ENCODE data around the gene EOLA2.
"Not testable (repeated sequence)": the region's sequence is repeated elsewhere in the genome, so short reads cannot be mapped to it uniquely, and the experiment has no call there.

The EOLA2 gene

DNA sequence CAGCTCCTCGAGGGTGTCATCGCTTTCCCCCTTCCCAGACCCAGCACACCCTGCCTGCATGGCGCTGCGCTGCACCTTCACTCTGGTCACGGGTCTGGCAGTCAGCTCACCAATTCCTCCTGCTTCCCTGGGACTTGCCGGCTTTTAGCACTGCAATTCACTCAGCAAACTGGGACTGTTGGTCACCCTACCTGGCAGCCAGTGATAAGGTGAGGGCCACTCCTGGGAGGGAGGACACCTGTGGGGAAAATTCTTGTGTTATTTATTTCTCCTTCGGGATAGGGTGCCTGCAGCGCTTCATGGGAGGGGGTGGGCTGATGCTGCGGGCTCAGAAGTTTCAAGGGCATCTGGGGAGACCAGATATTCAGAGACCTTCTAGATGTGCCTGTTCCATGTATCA lies 7.5 kb upstream of the EOLA2 start:
- not testable (repeated sequence) for ATAC-seq

DNA sequence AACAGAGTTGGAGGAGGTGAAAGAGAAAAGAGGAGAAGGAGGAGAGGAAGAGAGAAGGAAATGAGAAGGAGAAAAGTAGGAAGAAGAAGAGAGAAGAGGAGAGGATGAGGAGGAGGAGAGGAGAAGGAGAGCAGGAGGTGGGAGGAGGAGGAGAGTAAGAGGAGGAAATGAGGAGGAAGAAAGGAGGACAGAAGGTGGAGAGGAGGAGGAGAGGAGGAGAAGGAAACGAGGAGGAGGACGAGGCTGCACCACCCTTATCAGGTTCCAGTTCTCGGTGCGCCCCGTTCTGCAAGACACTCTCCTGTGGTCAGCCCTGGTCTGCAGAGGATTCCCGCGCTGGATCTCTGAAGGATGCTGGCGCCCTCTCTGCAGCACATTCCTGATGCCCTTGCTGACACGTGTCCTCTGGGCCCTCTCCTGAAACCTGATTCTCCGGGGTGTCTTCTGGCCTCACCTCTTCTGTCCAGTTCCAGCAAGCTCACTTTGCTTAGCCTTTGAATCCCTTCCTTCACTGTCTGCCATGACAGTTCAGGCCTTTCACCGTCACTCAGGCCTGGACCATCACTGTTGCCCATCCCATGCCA lies 6.9 kb upstream of the EOLA2 start:
- ATAC-seq = not testable (repeated sequence)

DNA sequence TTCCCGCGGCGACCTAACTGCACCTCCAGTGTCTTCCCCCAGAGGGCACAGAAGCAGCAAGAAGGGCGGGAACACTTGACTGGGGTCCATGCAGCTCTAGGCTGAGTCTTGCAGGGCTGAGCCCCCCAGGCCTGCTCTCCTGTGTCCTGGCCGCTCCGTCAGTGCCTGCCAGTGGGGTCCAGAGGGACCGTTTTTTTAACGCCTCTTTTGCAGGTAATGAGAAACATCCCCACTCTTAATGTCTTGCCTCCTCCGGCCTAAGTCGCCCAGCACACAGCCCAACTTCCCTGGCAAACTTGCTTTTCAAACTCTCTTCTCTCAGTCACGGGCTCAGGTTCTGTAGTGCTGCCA lies 2.4 kb upstream of the EOLA2 start:
- not testable (repeated sequence) for ATAC-seq

DNA sequence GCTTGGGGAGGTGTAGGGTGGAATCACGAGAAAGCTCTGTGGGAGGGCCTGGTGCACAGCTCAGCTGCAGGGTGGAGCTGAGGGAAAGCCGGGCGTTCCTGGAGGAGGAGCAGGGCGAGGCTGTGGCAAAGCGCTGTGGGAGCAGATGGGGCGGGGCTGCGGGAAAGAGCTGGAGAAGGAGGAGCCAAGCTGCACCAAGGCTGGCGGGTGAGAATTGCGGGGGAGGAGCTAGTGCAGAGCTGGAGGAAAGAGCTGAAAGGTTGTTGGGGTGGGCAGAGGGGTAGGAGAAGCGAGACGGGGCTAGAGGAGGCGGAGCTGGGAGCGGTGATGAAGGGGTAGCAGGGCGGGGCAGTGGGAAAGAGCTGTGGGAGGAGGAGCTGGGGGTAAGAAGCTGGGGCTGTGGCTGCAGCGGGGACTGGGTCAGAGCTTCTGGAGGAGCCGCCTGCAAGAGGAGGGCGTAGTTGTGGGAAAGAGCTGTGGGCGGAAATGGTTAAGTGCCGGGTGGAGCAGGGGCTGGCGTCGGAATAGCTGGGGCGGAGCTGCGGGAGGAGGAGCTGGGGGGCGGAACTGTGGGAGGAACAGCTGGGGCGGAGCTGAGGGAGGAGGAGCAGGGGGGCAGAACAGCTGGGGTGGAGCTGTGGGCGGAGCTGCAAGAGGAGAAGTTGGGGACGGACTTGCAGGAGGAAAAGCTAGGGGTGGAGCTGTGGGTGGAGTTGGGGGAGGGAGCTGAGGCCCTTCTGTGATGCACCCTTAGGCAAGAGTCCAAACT lies 1.8 kb upstream of the EOLA2 start:
- ATAC-seq = peak; percentile 83
- TF ChIP-seq TCF4 (CRISPR knock-in tag; IDR thresholded peaks at IDR 0.05; ENCODE audit: borderline replicate concordance) (no peak), ZFP3 (CRISPR knock-in tag; IDR thresholded peaks at IDR 0.05) (no peak), RARB (CRISPR knock-in tag; IDR thresholded peaks at IDR 0.05) (no peak), ZNF8 (CRISPR knock-in tag; IDR thresholded peaks at IDR 0.05) (no peak), CSDC2 (CRISPR knock-in tag; IDR thresholded peaks at IDR 0.05) (no peak), SNAI2 (CRISPR knock-in tag; IDR thresholded peaks at IDR 0.05) (no peak), ZFP30 (CRISPR knock-in tag; IDR thresholded peaks at IDR 0.05) (no peak), ESRRG (CRISPR knock-in tag; IDR thresholded peaks at IDR 0.05) (no peak), ARNTL (CRISPR knock-in tag; IDR thresholded peaks at IDR 0.05; ENCODE audit: borderline replicate concordance, low read depth) (no peak), PPARA (CRISPR knock-in tag; IDR thresholded peaks at IDR 0.05; ENCODE audit: borderline replicate concordance) (no peak)
- TF ChIP-seq, protein P1, sequence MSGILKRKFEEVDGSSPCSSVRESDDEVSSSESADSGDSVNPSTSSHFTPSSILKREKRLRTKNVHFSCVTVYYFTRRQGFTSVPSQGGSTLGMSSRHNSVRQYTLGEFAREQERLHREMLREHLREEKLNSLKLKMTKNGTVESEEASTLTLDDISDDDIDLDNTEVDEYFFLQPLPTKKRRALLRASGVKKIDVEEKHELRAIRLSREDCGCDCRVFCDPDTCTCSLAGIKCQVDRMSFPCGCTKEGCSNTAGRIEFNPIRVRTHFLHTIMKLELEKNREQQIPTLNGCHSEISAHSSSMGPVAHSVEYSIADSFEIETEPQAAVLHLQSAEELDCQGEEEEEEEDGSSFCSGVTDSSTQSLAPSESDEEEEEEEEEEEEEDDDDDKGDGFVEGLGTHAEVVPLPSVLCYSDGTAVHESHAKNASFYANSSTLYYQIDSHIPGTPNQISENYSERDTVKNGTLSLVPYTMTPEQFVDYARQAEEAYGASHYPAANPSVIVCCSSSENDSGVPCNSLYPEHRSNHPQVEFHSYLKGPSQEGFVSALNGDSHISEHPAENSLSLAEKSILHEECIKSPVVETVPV (CRISPR knock-in tag; IDR thresholded peaks at IDR 0.05) = no peak
- TF ChIP-seq, protein P2, sequence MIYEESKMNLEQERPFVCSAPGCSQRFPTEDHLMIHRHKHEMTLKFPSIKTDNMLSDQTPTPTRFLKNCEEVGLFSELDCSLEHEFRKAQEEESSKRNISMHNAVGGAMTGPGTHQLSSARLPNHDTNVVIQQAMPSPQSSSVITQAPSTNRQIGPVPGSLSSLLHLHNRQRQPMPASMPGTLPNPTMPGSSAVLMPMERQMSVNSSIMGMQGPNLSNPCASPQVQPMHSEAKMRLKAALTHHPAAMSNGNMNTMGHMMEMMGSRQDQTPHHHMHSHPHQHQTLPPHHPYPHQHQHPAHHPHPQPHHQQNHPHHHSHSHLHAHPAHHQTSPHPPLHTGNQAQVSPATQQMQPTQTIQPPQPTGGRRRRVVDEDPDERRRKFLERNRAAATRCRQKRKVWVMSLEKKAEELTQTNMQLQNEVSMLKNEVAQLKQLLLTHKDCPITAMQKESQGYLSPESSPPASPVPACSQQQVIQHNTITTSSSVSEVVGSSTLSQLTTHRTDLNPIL (CRISPR knock-in tag; IDR thresholded peaks at IDR 0.05; ENCODE audit: low read depth) = no peak

DNA sequence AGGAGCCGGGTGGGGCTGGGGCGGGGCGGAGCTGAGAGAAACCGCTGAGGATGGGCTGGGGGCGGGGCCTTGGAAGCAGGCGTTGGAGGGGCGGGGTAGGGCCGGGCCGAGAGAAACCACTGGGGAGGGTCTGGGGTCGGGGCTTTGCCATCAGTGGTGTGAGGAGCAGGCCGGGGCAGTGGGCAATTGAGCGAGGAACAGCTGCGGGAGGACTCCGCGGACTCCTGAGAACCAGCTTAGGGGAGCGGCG lies 1.3 kb upstream of the EOLA2 start:
- peak; percentile 53 for ATAC-seq
- no peak for TF ChIP-seq ARNTL (CRISPR knock-in tag; IDR thresholded peaks at IDR 0.05; ENCODE audit: borderline replicate concordance, low read depth)
- no peak for TF ChIP-seq ZFP3 (CRISPR knock-in tag; IDR thresholded peaks at IDR 0.05)
- TF ChIP-seq, protein P1 (CRISPR knock-in tag; IDR thresholded peaks at IDR 0.05) = no peak
- TF ChIP-seq TCF4 (CRISPR knock-in tag; IDR thresholded peaks at IDR 0.05; ENCODE audit: borderline replicate concordance) = no peak
- no peak for TF ChIP-seq ISL1 (CRISPR knock-in tag; IDR thresholded peaks at IDR 0.05)
- TF ChIP-seq SNAI2 (CRISPR knock-in tag; IDR thresholded peaks at IDR 0.05) = no peak
- TF ChIP-seq ZNF8 (CRISPR knock-in tag; IDR thresholded peaks at IDR 0.05) = no peak
- TF ChIP-seq CSDC2 (CRISPR knock-in tag; IDR thresholded peaks at IDR 0.05) = no peak
- no peak for TF ChIP-seq ESRRG (CRISPR knock-in tag; IDR thresholded peaks at IDR 0.05)
- TF ChIP-seq ZNF70 (CRISPR knock-in tag; IDR thresholded peaks at IDR 0.05) = no peak
- TF ChIP-seq GLIS3 (CRISPR knock-in tag; IDR thresholded peaks at IDR 0.05) = no peak
- TF ChIP-seq ZC3H10 (CRISPR knock-in tag; IDR thresholded peaks at IDR 0.05) = no peak
- no peak for TF ChIP-seq TOX (CRISPR knock-in tag; IDR thresholded peaks at IDR 0.05; ENCODE audit: borderline replicate concordance)
- no peak for TF ChIP-seq BACH2 (CRISPR knock-in tag; IDR thresholded peaks at IDR 0.05; ENCODE audit: borderline replicate concordance)
- TF ChIP-seq, protein P3, sequence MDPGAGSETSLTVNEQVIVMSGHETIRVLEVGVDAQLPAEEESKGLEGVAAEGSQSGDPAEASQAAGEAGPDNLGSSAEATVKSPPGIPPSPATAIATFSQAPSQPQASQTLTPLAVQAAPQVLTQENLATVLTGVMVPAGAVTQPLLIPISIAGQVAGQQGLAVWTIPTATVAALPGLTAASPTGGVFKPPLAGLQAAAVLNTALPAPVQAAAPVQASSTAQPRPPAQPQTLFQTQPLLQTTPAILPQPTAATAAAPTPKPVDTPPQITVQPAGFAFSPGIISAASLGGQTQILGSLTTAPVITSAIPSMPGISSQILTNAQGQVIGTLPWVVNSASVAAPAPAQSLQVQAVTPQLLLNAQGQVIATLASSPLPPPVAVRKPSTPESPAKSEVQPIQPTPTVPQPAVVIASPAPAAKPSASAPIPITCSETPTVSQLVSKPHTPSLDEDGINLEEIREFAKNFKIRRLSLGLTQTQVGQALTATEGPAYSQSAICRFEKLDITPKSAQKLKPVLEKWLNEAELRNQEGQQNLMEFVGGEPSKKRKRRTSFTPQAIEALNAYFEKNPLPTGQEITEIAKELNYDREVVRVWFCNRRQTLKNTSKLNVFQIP (CRISPR knock-in tag; IDR thresholded peaks at IDR 0.05; ENCODE audit: borderline replicate concordance, low read depth) = no peak
- no peak for TF ChIP-seq PPARA (CRISPR knock-in tag; IDR thresholded peaks at IDR 0.05; ENCODE audit: borderline replicate concordance)
- TF ChIP-seq, protein P2 (CRISPR knock-in tag; IDR thresholded peaks at IDR 0.05; ENCODE audit: low read depth) = no peak
- no peak for TF ChIP-seq ZFP30 (CRISPR knock-in tag; IDR thresholded peaks at IDR 0.05)

Measured in SK-N-SH treated with all-trans-retinoic acid at 6 μM for 48 hours (cell line).